H9 (cell line): ENCODE results near the gene KRT84. TPM values are rescaled to one million over a fixed set of nuclear protein-coding genes. Genes with fewer than 3 reads are reported as not detected.

Experiments used
- DNase-seq: peaks from one replicate; pipeline ENCODE4 v3.0.0-alpha.2; 2017
- H2AFZ ChIP-seq: one replicate; pipeline ENCODE4 v1.6.1; 2013; ENCODE audit warnings: mild to moderate bottlenecking, low read length, control low read depth, moderate library complexity
- H2AK5ac ChIP-seq: 2 replicates; pipeline ENCODE4 v1.6.1; 2013; ENCODE audit warnings: low read length, control low read depth, mixed read lengths; ENCODE audit not compliant: insufficient read length
- H2BK120ac ChIP-seq: one replicate; pipeline ENCODE4 v1.6.1; 2013; ENCODE audit warnings: low read depth, mild to moderate bottlenecking, low read length, control low read depth, inconsistent platforms; ENCODE audit not compliant: poor library complexity, severe bottlenecking
- H2BK12ac ChIP-seq: 2 replicates; pipeline ENCODE4 v1.6.1; 2013; ENCODE audit warnings: low read length, control low read depth, mixed read lengths, low read depth; ENCODE audit not compliant: insufficient read length
- H2BK15ac ChIP-seq: 2 replicates; pipeline ENCODE4 v1.6.1; 2013; ENCODE audit warnings: low read depth, low read length, control low read depth
- H2BK20ac ChIP-seq: one replicate; pipeline ENCODE4 v1.6.1; 2013; ENCODE audit warnings: low read depth, mild to moderate bottlenecking, low read length, control low read depth, inconsistent platforms; ENCODE audit not compliant: poor library complexity, severe bottlenecking
- H2BK5ac ChIP-seq: 2 replicates; pipeline ENCODE4 v1.6.1; 2013; ENCODE audit warnings: low read length, control low read depth, mixed read lengths; ENCODE audit not compliant: insufficient read length
- H3K14ac ChIP-seq: 2 replicates; pipeline ENCODE4 v1.6.1; 2013; ENCODE audit warnings: low read length, control low read depth; ENCODE audit not compliant: insufficient read depth
- H3K18ac ChIP-seq: 2 replicates; pipeline ENCODE4 v1.6.1; 2013; ENCODE audit warnings: low read depth, mild to moderate bottlenecking, mixed read lengths, low read length, control low read depth; ENCODE audit not compliant: insufficient read length
- H3K23ac ChIP-seq: 2 replicates; pipeline ENCODE4 v1.6.1; 2013; ENCODE audit warnings: low read length, control low read depth, mixed read lengths, low read depth; ENCODE audit not compliant: insufficient read length
- H3K23me2 ChIP-seq: 2 replicates; pipeline ENCODE4 v1.6.1; 2013; ENCODE audit warnings: low read depth, mild to moderate bottlenecking, mixed read lengths, low read length, control low read depth; ENCODE audit not compliant: insufficient read length, poor library complexity, severe bottlenecking
- H3K27ac ChIP-seq: 2 replicates; pipeline ENCODE4 v1.5.1; 2013; ENCODE audit warnings: low read length, control low read depth, mixed read lengths, low read depth; ENCODE audit not compliant: insufficient read length
- H3K27me3 ChIP-seq: 2 replicates; pipeline ENCODE4 v1.6.1; 2013; ENCODE audit warnings: low read length, control low read depth, inconsistent platforms; ENCODE audit not compliant: insufficient read depth
- H3K4ac ChIP-seq: 2 replicates; pipeline ENCODE4 v1.6.1; 2013; ENCODE audit warnings: low read depth, mild to moderate bottlenecking, control low read depth, inconsistent platforms, low read length, moderate library complexity
- H3K4me1 ChIP-seq: 2 replicates; pipeline ENCODE4 v1.6.1; 2013; ENCODE audit warnings: low read length, control low read depth, inconsistent platforms; ENCODE audit not compliant: insufficient read depth
- H3K4me2 ChIP-seq: 2 replicates; pipeline ENCODE4 v1.6.1; 2013; ENCODE audit warnings: low read length, control low read depth, mixed read lengths; ENCODE audit not compliant: insufficient read length, insufficient read depth
- H3K56ac ChIP-seq: 2 replicates; pipeline ENCODE4 v1.6.1; 2013; ENCODE audit warnings: low read depth, mild to moderate bottlenecking, mixed read lengths, low read length, control low read depth; ENCODE audit not compliant: insufficient read length
- H3K79me1 ChIP-seq: 2 replicates; pipeline ENCODE4 v1.6.1; 2013; ENCODE audit warnings: low read depth, mild to moderate bottlenecking, moderate library complexity, low read length, control low read depth, inconsistent platforms; ENCODE audit not compliant: insufficient read depth, poor library complexity, severe bottlenecking
- H3K79me2 ChIP-seq: 2 replicates; pipeline ENCODE4 v1.6.1; 2013; ENCODE audit warnings: low read length, control low read depth, inconsistent platforms; ENCODE audit not compliant: insufficient read depth
- H3K9ac ChIP-seq: 2 replicates; pipeline ENCODE4 v1.6.1; 2013; ENCODE audit warnings: low read length, control low read depth, mixed read lengths; ENCODE audit not compliant: insufficient read length; ENCODE audit errors: extremely low read depth
- H3K9me3 ChIP-seq: one replicate; pipeline ENCODE4 v1.6.1; 2013; ENCODE audit warnings: low read depth, low read length, inconsistent platforms; ENCODE audit not compliant: control insufficient read depth
- H3T11ph ChIP-seq: one replicate; pipeline ENCODE4 v1.6.1; 2013; ENCODE audit warnings: mild to moderate bottlenecking, low read length, control low read depth, inconsistent platforms
- H4K20me1 ChIP-seq: one replicate; pipeline ENCODE4 v1.6.1; 2013; ENCODE audit not compliant: control insufficient read depth, insufficient read length, insufficient read depth
- H4K5ac ChIP-seq: 2 replicates; pipeline ENCODE4 v1.6.1; 2013; ENCODE audit warnings: low read depth, mild to moderate bottlenecking, mixed read lengths, low read length, control low read depth; ENCODE audit not compliant: insufficient read length
- H4K8ac ChIP-seq: replicated peaks from 2 replicates; pipeline ENCODE4 v1.6.1; 2013; ENCODE audit warnings: low read length, control low read depth, mixed read lengths, low read depth; ENCODE audit not compliant: insufficient read length
- H4K91ac ChIP-seq: 2 replicates; pipeline ENCODE4 v1.6.1; 2013; ENCODE audit warnings: low read depth, mild to moderate bottlenecking, moderate library complexity, mixed read lengths, low read length, control low read depth; ENCODE audit not compliant: insufficient read length
- H3K27ac Mint-ChIP-seq, 3 experiments: 2 replicates in 2 of 3; 3 replicates in 1 of 3; pipeline ENCODE4 v1.8.0; 2020 to 2021; ENCODE audit warnings: mixed read lengths in 3 of 3, mild to moderate bottlenecking in 1 of 3, moderate library complexity in 1 of 3
- H3K27me3 Mint-ChIP-seq: 2 replicates; pipeline ENCODE4 v1.8.0; 2021; ENCODE audit warnings: low read depth, mild to moderate bottlenecking, moderate library complexity, mixed read lengths
- H3K36me3 Mint-ChIP-seq, 3 experiments: 2 replicates in 2 of 3; 3 replicates in 1 of 3; pipeline ENCODE4 v1.8.0; 2020 to 2021; ENCODE audit warnings: low read depth in 3 of 3, mixed read lengths in 3 of 3; ENCODE audit not compliant: insufficient read depth in 1 of 3
- H3K4me1 Mint-ChIP-seq, 2 experiments: 2 replicates each; pipeline ENCODE4 v1.8.0; 2020; ENCODE audit warnings: mixed read lengths in 2 of 2
- H3K4me3 Mint-ChIP-seq, 2 experiments: 2 replicates in 1 of 2; 3 replicates in 1 of 2; pipeline ENCODE4 v1.8.0; 2020 to 2021; ENCODE audit warnings: mild to moderate bottlenecking in 2 of 2, mixed read lengths in 2 of 2, moderate library complexity in 1 of 2
- H3K9me3 Mint-ChIP-seq, 2 experiments: 2 replicates in 1 of 2; 3 replicates in 1 of 2; pipeline ENCODE4 v1.8.0; 2020; ENCODE audit warnings: mild to moderate bottlenecking in 2 of 2, mixed read lengths in 2 of 2, moderate library complexity in 1 of 2
- CTCF ChIP-seq: fragments of 200-600 bp; sonication (generic); conservative IDR thresholded peaks from 3 replicates; pipeline ENCODE4 v1.8.0; 2021; ENCODE audit warnings: antibody characterized with exemption, mild to moderate bottlenecking
- WGBS: extraction: QIAGEN DNeasy Blood & Tissue Kit; methylation state at CpG from one replicate; pipeline ENCODE4 v1.1.7; 2013; ENCODE audit warnings: missing lambda C conversion rate, low lambda C conversion rate, mixed read lengths; ENCODE audit not compliant: insufficient read length; ENCODE audit errors: extremely low coverage; 5-methylcytosine and 5-hydroxymethylcytosine counted together
- total RNA-seq: library from RNA; stranded (reverse); gene quantifications from 2 replicates; pipeline ENCODE4 v1.2.1, GENCODE V29; 2021

The KRT84 gene
- total RNA-seq, 1 experiment from 2014 or later = not detected

- Histone ChIP-seq H3K4me2 (no peak overlapping the region), H3K9me3 (no peaks in the 10 kb centered on the region), H3K23me2 (no peaks in the 10 kb centered on the region), H3K14ac (no peak overlapping the region), H3K4ac (no peak overlapping the region), H4K20me1 (no peaks in the 10 kb centered on the region), H3K4me1 (no peaks in the 10 kb centered on the region), H4K8ac (no peak overlapping the region), H3K9ac (no peak overlapping the region), H3K18ac (no peak overlapping the region), H2BK120ac (no peak overlapping the region), H3K56ac (no peak overlapping the region), H3T11ph (no peak overlapping the region), H3K23ac (no peak overlapping the region), H3K27ac (no peak overlapping the region), H2BK12ac (no peak overlapping the region), H2BK15ac (no peak overlapping the region), H4K91ac (no peak overlapping the region), H3K79me1 (no peaks in the 10 kb centered on the region), H2AFZ (no peak overlapping the region), H3K79me2 (no peaks in the 10 kb centered on the region), H2BK5ac (no peak overlapping the region), H2AK5ac (no peak overlapping the region), H3K27me3 (no peaks in the 10 kb centered on the region), H4K5ac (no peak overlapping the region), H2BK20ac (no peak overlapping the region)
- Mint-ChIP-seq H3K36me3 (no peaks in the 10 kb centered on the region), H3K4me1 (peaks cover 8 to 9% of the 10 kb centered on the region in 2 experiments), H3K27me3 (peaks cover 1% of the 10 kb centered on the region; the same call in 1 of the 2 replicates), H3K4me3 (no peak overlapping the region), H3K9me3 (no peaks in the 10 kb centered on the region), H3K27ac (no peak overlapping the region; a peak in 1 of 7 replicates)
- no CpG with 5 or more reads among the region's 4 CpGs for WGBS
- no peak for DNase-seq
- TF ChIP-seq CTCF = no peak
Observed at GRCh38 chr12:52335598-52336262, 49.7 kb downstream of the KRT84 start.
